ENCODE measurements around the gene FOXO3B. TPM values are rescaled to one million over a fixed set of nuclear protein-coding genes. Genes with fewer than 3 reads are reported as not detected.
"Not testable (repeated sequence)": the region's sequence is repeated elsewhere in the genome, so short reads cannot be mapped to it uniquely, and the experiment has no call there.

FOXO3B gene
- total RNA-seq: 10 to 100 TPM in 1 of 4 donors, 1 to 10 TPM in 3; 4.6 to 13.4 (median 7.4) TPM

- WGBS: no CpG with 5 or more reads among the region's 58 CpGs
- H3K9me3 ChIP-seq, H3K27ac ChIP-seq, H3K27me3 ChIP-seq, H3K4me1 ChIP-seq, H3K36me3 ChIP-seq: not testable (repeated sequence)
- peak within 1 kb of the TSS; percentile 50 for H3K4me3 ChIP-seq
- DNase-seq (ENCODE audit: low spot score in 2 of 2): peak in 1 of 2 donors; percentile 93
Measured at GRCh38 chr17:18681767-18682571, at the start of gene FOXO3B. Gene FOXO3B (minus strand): TSS chr17:18682314. CDS start chr17:18681651, 663 bp downstream.

DNA sequence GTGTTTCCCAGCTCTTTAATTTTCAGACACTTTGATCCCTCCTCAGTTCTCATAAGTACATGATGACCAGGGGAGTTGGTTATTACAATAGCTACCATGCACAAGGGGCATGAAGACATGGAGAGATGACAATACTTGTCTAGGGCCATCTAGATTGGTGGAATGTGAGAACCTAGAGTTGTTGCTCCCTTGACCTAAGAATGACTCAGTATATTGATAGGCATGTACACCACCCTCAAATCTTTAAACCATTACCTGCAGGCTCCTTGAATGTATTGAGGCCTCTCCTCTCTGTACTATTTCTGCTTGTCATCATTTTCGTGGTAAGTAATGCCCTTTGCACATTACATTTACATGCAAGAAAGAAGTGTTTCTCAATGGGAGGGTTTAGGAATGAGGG is 41.4 kb upstream of the FOXO3B start:
- 100% methylated on average over 1 of the region's 1 CpG for WGBS
- not testable (repeated sequence) for DNase-seq (ENCODE audit: low spot score in 2 of 2); H3K36me3 ChIP-seq; H3K27me3 ChIP-seq; H3K9me3 ChIP-seq; H3K4me1 ChIP-seq; H3K27ac ChIP-seq; H3K4me3 ChIP-seq

- not testable (repeated sequence) for H3K4me3 ChIP-seq; H3K27me3 ChIP-seq; H3K36me3 ChIP-seq; H3K27ac ChIP-seq; DNase-seq (ENCODE audit: low spot score in 2 of 2); H3K4me1 ChIP-seq; H3K9me3 ChIP-seq
- 71% methylated on average over 4 of the region's 5 CpGs for WGBS
Measured at GRCh38 chr17:18722612-18723011, 40.5 kb upstream of the FOXO3B start.

DNA sequence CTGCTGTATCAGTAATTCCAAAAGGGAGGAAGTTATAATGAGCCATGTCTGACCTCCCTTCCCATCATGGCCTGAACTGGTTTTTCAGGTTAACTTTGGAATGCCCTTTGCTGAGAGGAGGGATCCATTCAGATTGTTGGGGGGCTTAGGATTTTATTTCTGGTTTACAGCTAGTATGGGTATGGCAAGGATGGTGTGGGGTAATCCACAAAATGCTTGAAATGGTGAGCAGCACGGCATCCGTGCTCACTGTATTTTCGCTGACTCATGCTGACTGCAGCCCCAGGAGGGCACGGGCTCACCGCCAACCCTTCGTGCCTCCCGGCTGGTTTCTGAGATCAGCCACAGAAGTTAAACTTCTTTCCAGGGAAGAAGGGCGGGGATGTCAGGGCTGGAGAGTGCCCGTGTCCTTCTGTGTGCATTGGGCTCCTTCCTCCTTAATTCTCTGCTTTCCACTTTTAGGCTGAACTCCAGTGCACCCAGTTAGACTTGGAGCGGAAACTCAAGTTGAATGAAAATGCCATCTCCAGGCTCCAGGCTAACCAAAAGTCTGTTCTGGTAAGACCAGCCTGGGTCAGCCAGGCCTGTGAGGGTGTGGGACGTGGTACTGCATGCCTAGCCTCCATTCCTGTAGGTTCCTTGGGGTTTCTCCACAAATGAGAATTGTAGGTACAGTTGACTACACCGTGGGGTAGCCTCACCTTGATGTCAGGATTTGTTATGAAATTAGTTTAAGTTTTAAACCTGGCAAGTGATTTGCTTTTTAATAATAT is 39.8 kb upstream of the FOXO3B start:
- WGBS: 75% methylated on average over 1 of the region's 12 CpGs
- not testable (repeated sequence) for H3K4me3 ChIP-seq; H3K9me3 ChIP-seq; DNase-seq (ENCODE audit: low spot score in 2 of 2); H3K4me1 ChIP-seq; H3K36me3 ChIP-seq; H3K27me3 ChIP-seq; H3K27ac ChIP-seq

- peak overlapping the region; percentile 81 for H3K27ac ChIP-seq
- not testable (repeated sequence) for H3K4me1 ChIP-seq; DNase-seq (ENCODE audit: low spot score in 2 of 2); H3K36me3 ChIP-seq; H3K4me3 ChIP-seq; H3K9me3 ChIP-seq; H3K27me3 ChIP-seq
- 66% methylated on average over 12 of the region's 12 CpGs for WGBS
Measured at GRCh38 chr17:18719428-18720110, 37.5 kb upstream of the FOXO3B start.

GRCh38 chr17:18718643-18719427 is 36.7 kb upstream of the FOXO3B start:
- H3K4me3 ChIP-seq; H3K4me1 ChIP-seq; H3K36me3 ChIP-seq; H3K9me3 ChIP-seq; DNase-seq (ENCODE audit: low spot score in 2 of 2); H3K27me3 ChIP-seq: not testable (repeated sequence)
- 19% methylated on average over 6 of the region's 9 CpGs for WGBS
- peak overlapping the region; percentile 81 for H3K27ac ChIP-seq

DNA sequence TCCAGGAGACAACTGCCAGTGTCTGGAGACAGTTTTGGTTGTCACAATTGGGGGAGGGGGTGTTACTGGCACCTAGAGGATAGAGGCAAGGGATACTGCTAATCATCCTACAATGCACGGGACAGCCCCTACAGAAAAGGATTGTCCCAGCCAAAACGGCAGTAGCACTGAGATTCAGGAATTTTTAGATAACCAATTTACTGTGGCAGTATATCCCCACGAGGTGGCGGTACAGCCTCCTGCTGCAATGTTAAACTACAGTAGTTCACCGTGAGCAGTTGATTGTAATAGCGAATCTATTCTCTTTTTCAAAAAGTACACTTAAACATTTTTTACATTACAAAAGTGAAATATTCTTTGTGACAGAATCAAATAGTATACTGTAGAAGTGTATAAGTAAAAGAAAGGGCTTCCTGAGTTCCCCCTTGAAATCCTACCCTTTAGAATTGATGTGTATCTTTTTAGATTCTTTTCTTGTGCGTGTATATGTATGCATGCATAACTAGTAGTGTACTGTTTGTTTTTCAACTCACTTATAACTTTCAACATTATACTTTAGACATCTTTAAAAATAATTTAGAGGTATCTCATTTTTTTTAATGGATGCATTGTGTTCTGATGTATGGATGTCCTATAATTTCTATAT is 30.4 kb upstream of the FOXO3B start:
- DNase-seq (ENCODE audit: low spot score in 2 of 2): peak in 1 of 2 donors; percentile 70
- TF ChIP-seq, protein P1, sequence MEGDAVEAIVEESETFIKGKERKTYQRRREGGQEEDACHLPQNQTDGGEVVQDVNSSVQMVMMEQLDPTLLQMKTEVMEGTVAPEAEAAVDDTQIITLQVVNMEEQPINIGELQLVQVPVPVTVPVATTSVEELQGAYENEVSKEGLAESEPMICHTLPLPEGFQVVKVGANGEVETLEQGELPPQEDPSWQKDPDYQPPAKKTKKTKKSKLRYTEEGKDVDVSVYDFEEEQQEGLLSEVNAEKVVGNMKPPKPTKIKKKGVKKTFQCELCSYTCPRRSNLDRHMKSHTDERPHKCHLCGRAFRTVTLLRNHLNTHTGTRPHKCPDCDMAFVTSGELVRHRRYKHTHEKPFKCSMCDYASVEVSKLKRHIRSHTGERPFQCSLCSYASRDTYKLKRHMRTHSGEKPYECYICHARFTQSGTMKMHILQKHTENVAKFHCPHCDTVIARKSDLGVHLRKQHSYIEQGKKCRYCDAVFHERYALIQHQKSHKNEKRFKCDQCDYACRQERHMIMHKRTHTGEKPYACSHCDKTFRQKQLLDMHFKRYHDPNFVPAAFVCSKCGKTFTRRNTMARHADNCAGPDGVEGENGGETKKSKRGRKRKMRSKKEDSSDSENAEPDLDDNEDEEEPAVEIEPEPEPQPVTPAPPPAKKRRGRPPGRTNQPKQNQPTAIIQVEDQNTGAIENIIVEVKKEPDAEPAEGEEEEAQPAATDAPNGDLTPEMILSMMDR (IDR thresholded peaks at IDR 0.05): peak; percentile 17 to 55
- H3K4me1 ChIP-seq, H3K4me3 ChIP-seq, H3K27me3 ChIP-seq, H3K36me3 ChIP-seq, H3K9me3 ChIP-seq, H3K27ac ChIP-seq: not testable (repeated sequence)
- WGBS: 13% methylated on average over 7 of the region's 7 CpGs

GRCh38 chr17:18708215-18708614 is 26.1 kb upstream of the FOXO3B start:
- H3K36me3 ChIP-seq; H3K9me3 ChIP-seq; H3K27ac ChIP-seq; H3K27me3 ChIP-seq; DNase-seq (ENCODE audit: low spot score in 2 of 2); H3K4me3 ChIP-seq; H3K4me1 ChIP-seq: not testable (repeated sequence)
- WGBS: 94% methylated on average over 3 of the region's 3 CpGs

GRCh38 chr17:18705955-18706354 is 23.8 kb upstream of the FOXO3B start:
- not testable (repeated sequence) for DNase-seq (ENCODE audit: low spot score in 2 of 2); H3K27ac ChIP-seq; H3K36me3 ChIP-seq; H3K9me3 ChIP-seq; H3K27me3 ChIP-seq; H3K4me3 ChIP-seq; H3K4me1 ChIP-seq
- 100% methylated on average over 3 of the region's 3 CpGs for WGBS

DNA sequence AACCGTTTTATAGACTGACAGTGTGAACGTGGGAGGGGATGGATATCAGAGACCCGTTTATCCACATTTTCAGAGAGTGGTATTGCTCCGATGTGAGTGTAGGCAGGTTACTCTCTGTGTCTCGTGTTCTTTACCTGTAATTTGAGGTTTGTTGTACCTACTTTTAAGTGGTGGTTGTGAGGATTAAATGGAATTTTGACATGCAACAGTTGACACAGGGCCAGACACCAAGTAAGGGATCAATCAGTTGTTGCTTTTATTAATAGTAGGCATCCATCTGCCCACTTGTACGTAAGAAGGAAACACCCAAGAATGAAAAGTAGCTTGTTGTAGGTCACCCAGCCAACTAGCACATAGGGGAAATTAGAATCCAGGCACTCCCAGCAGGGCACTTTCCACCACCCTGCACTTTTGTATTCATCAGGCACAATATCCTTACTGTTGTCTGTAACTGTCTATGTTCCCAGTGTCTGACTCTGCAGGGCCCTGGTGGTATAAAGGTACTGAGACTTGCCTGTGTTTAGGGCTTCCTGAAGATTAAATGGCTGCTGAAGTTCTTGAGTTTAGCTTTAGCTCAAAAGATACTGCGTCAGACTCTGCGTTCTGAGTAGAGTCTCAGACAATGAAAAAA is 16.5 kb upstream of the FOXO3B start:
- not testable (repeated sequence) for H3K4me1 ChIP-seq; H3K27me3 ChIP-seq; H3K36me3 ChIP-seq; H3K9me3 ChIP-seq; H3K27ac ChIP-seq; DNase-seq (ENCODE audit: low spot score in 2 of 2)
- WGBS: 49% methylated on average over 8 of the region's 8 CpGs
- H3K4me3 ChIP-seq: peak overlapping the region; percentile 62

DNA sequence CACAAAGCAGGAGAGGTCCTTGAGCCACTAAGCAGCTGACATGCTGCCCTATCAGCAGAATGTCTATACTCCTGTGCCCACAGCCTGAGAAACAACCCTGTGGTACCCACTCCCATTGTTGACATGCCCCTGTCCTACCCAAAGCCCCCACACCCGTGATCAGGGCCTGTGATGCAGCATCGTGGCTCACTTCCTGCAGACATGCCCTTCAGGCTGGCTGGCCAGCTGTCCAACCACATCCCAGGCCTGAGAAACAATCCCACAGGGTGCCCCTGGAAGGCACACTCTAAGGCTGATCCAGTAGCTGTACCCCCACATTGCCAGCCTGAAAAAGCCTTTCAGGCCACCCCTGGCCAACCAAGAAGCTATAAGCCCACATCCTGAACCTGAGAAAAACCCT is 13.0 kb upstream of the FOXO3B start:
- H3K9me3 ChIP-seq; H3K36me3 ChIP-seq; H3K27ac ChIP-seq; H3K4me3 ChIP-seq; H3K27me3 ChIP-seq; DNase-seq (ENCODE audit: low spot score in 2 of 2); H3K4me1 ChIP-seq: not testable (repeated sequence)
- WGBS: 67% methylated on average over 2 of the region's 2 CpGs
